HTERT RPE-1 (cell line): Measurements from ENCODE around the gene CST9L.
"Not testable (repeated sequence)": the region's sequence is repeated elsewhere in the genome, so short reads cannot be mapped to it uniquely, and the experiment has no call there.

ENCODE experiments used
- in situ Hi-C: fragments of 300-500 bp; cut with MboI; formaldehyde crosslinking; loops from 4 replicates; pipeline ENCODE4 v1.14.3; 2020; ENCODE audit warnings: low sequenced_read_pairs

The CST9L gene

GRCh38 chr20:23586735-23587525, 18.6 kb upstream of the CST9L start:
- in situ Hi-C loops, result no loop called here

GRCh38 chr20:23585808-23586734, 17.8 kb upstream of the CST9L start:
- in situ Hi-C loops, result no loop called here

GRCh38 chr20:23585449-23585807, 17.1 kb upstream of the CST9L start:
- in situ Hi-C loops, result no loop called here

GRCh38 chr20:23584434-23585199, 16.3 kb upstream of the CST9L start:
- in situ Hi-C loops, result no loop called here

- in situ Hi-C loops, result no loop called here
Measured at GRCh38 chr20:23583526-23583925, 15.2 kb upstream of the CST9L start.

- in situ Hi-C loops, result no loop called here
Measured at GRCh38 chr20:23582293-23582692, 14.0 kb upstream of the CST9L start.

- in situ Hi-C loops, result not testable (repeated sequence)
Measured at GRCh38 chr20:23581833-23582232, 13.5 kb upstream of the CST9L start.

GRCh38 chr20:23574977-23575376, 6.7 kb upstream of the CST9L start:
- in situ Hi-C loops, result no loop called here

- in situ Hi-C loops, result no loop called here
Measured at GRCh38 chr20:23570178-23570760, 2.0 kb upstream of the CST9L start.

- in situ Hi-C loops, result no loop called here
Measured at GRCh38 chr20:23569570-23569969, 1.3 kb upstream of the CST9L start.

GRCh38 chr20:23568971-23569330, 667 bp upstream of the CST9L start:
- in situ Hi-C loops, result no loop called here

GRCh38 chr20:23566199-23566932, 1.9 kb downstream of the CST9L start:
- in situ Hi-C loops, result no loop called here

GRCh38 chr20:23565503-23566045, 2.7 kb downstream of the CST9L start:
- in situ Hi-C loops, result no loop called here

- in situ Hi-C loops, result no loop called here
Measured at GRCh38 chr20:23564927-23565326, 3.4 kb downstream of the CST9L start.

GRCh38 chr20:23562721-23563342, 5.5 kb downstream of the CST9L start:
- in situ Hi-C loops, result no loop called here

- in situ Hi-C loops, result no loop called here
Measured at GRCh38 chr20:23554401-23554800, 13.9 kb downstream of the CST9L start.

GRCh38 chr20:23551786-23552185, 16.5 kb downstream of the CST9L start:
- in situ Hi-C loops, result no loop called here

GRCh38 chr20:23551383-23551782, 16.9 kb downstream of the CST9L start:
- in situ Hi-C loops, result no loop called here

- in situ Hi-C loops, result no loop called here
Measured at GRCh38 chr20:23550227-23550626, 18.1 kb downstream of the CST9L start.

GRCh38 chr20:23548408-23548807, 19.9 kb downstream of the CST9L start:
- in situ Hi-C loops, result no loop called here
